Nasal cavity respiratory epithelium epithelial cell of viscerocranial mucosa (primary cell): ENCODE results near the gene JSRP1. TPM values are rescaled to one million over a fixed set of nuclear protein-coding genes. Genes with fewer than 3 reads are reported as not detected.

ENCODE experiments used
- total RNA-seq: library from RNA; depleted of rRNA; stranded (reverse); fragments of >200 nt; gene quantifications from 2 replicates; pipeline ENCODE4 v1.2.3, GENCODE V29; 2014

JSRP1 gene, protein sequence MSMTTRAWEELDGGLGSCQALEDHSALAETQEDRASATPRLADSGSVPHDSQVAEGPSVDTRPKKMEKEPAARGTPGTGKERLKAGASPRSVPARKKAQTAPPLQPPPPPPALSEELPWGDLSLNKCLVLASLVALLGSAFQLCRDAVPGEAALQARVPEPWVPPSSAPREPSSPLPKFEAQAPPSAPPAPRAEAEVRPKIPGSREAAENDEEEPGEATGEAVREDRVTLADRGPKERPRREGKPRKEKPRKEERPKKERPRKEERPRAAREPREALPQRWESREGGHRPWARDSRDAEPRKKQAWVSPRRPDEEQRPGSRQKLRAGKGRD
- total RNA-seq: not detected in 2 replicates

DNA sequence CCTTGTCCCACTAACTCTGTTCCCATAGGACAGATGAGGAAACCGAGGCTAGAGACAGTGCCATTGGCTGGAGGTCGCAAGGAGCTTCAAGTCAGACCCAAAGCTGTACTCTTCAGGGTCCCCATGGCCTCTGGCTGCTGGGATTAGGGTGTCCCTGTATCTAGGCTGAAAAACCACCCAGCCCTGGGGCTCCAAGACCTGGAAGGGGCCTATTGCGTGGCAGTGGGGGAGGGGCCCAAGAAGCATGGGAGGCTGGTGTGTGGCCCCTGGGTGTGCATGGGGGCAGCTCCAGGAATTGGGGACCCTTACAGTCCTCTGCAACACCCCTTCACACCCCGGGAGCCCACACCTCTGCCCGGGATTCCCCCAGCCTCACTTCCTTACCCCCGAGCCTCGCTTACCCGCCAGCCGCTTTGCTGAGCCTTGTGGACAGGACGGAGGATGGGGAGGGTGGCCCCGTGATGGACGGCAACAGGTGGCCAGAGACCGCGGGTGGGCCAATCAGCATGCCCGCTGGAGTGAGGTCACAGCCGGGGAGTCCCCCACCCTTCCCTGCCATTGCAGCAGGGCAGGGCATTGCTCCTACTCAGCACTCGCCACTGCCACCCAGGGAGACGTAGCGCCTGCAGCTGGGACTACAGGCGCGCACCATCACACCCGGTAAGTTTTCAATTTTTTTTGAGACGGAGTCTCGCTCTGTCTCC is at the start of gene JSRP1:
TSS of gene JSRP1 (minus strand) at position 436 of the 704 bp plus-strand sequence. CDS start 1,103 bp downstream, outside the sequence.

DNA sequence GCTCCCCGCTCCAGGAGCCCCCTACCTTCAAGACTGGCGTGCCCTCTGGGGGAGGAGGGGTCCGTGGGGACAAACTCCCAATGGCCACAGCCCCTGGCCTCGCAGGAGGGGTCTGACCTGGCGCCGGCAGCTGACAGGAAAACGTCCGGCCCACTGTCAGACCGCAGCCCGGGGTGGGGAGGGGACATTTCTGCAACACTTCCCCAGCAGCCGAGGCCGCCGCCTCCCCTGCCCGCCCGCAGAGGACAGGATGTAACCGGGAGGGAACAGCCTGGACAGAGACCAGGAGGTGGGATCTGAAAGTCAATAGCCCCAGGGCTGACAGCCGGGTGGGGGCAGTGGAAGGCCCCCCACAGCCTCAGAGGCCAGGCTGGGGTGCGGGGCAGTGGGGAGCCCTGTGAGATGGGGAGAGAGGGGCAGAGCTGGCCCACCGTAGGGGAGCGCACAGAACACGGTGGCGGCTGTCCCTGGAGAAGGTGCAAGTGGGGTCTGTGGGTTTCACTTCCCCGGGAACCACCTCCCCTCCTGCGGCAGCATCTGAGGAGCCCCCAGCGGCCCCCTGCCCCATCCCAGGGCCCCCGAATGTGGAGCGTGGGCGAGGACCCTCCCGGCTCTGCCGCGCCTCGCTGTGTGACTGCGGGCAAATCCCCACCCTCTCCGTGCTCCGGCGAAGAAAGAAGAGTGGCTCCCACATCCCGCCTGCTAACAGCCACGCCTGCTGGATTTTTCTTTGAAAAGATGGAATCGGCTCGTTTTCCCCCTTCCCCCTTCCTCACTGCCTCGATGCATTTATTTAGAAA is 26.0 kb upstream of the JSRP1 start, which contains the start of gene PEAK3:
TSS of gene PEAK3 (minus strand) at position 114 of the 800 bp plus-strand sequence. CDS start 1,244 bp downstream, outside the sequence.

DNA sequence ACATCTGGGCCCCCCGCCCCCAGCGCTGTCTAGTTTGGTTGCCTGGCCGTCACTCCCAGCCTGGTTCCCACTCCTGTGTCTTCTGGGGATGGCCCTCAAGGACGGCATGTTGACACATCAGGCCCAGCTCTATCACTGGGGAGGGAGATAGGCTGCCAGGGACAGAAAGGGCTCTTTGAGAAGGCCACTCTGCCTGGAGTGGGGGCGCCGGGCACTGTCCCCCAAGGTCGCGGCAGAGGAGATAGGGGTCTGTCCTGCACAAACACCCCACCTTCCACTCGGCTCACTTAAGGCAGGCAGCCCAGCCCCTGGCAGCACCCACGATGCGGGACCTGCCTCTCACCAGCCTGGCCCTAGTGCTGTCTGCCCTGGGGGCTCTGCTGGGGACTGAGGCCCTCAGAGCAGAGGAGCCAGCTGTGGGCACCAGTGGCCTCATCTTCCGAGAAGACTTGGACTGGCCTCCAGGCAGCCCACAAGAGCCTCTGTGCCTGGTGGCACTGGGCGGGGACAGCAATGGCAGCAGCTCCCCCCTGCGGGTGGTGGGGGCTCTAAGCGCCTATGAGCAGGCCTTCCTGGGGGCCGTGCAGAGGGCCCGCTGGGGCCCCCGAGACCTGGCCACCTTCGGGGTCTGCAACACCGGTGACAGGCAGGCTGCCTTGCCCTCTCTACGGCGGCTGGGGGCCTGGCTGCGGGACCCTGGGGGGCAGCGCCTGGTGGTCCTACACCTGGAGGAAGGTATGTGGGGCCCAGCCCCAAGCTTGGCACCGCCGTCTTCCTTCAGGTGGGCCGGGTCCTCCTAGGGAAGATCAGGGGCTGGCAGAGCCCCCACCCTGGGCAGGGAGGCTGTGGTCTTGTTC is 7.0 kb downstream of the JSRP1 start, which contains the start of gene AMH:
TSS of gene AMH (plus strand) at position 314 of the 857 bp plus-strand sequence. CDS start at position 324, 10 bp downstream.

DNA sequence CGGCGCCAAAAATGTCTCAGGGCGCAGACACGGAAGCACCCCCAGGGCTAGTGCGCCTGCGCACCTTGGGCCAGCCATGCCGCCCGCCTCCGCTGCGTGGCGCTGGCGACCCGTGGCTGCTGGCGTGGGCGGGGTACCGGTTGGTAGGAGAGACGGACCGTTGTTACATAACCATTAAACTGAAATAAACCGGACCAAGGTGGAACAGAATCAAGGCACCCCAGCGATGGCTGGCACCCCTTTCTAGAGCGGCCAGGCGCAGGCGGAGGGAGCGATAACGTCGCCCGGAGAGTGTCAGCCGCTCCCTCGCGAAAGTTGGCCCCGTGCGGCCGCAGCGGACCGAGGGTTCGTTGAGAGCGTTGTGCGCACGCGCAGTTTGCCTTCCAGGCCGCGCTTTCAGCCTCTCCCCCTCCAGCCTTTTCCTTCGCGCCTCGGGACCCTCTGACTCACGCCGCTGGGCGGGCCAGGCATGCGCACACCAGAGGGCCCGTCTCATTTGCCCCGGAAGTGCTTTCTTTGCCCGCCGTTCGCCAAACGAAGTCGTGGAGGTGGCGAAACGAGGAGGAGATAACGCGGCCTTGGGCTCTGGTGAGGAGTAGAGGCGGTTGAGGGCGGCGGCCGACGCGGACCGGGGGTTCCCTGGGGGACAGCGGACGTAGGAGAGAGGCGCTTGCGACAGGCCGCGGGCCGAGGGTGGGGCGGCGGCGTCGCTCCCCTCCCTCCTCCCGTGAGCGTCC is 19.7 kb downstream of the JSRP1 start, which contains the start of the genes PLEKHJ1 and SF3A2:
TSS of gene PLEKHJ1 (minus strand) at position 16 of the 737 bp plus-strand sequence. CDS start 81 bp downstream, outside the sequence.
TSS of gene SF3A2 (plus strand) at position 511 of the 737 bp plus-strand sequence. CDS start 6,595 bp downstream, outside the sequence.

Other genes with a start within 250 kb of the JSRP1 start
- gene BTBD2, start 240.7 kb downstream of the JSRP1 start, total RNA-seq: 16.1 and 125 TPM in 2 replicates
- gene MKNK2, start 205.2 kb downstream of the JSRP1 start, total RNA-seq: 430 and 865 TPM in 2 replicates
- gene MOB3A, start 160.1 kb downstream of the JSRP1 start, total RNA-seq: 19.1 and 49.2 TPM in 2 replicates
- 1.9 and 2.4 TPM in 2 replicates for gene IZUMO4, start 159.5 kb downstream of the JSRP1 start, total RNA-seq
- 89.2 and 208 TPM in 2 replicates for gene AP3D1, start 104.9 kb downstream of the JSRP1 start, total RNA-seq
- 4.4 and 10.1 TPM in 2 replicates for gene DOT1L, start 92.5 kb downstream of the JSRP1 start, total RNA-seq
- 45.3 and 58.1 TPM in 2 replicates for gene PLEKHJ1, start 20.1 kb downstream of the JSRP1 start, total RNA-seq
- 30.4 and 48.1 TPM in 2 replicates for gene SF3A2, start 19.6 kb downstream of the JSRP1 start, total RNA-seq
- gene AMH, start 7.1 kb downstream of the JSRP1 start, total RNA-seq: 0.34 and 0.78 TPM in 2 replicates
- not detected in 2 replicates for gene PEAK3, start 25.8 kb upstream of the JSRP1 start, total RNA-seq
- not detected in 2 replicates for gene LINGO3, start 51.7 kb upstream of the JSRP1 start, total RNA-seq
- gene LSM7, start 72.2 kb upstream of the JSRP1 start, total RNA-seq: 45.6 and 74.5 TPM in 2 replicates
- 12.6 and 34.9 TPM in 2 replicates for gene SPPL2B, start 72.3 kb upstream of the JSRP1 start, total RNA-seq
- gene TMPRSS9, start 103.8 kb upstream of the JSRP1 start, total RNA-seq: not detected in 2 replicates
- gene TIMM13, start 171.2 kb upstream of the JSRP1 start, total RNA-seq: 27.6 and 31.1 TPM in 2 replicates
- 63.9 and 69.3 TPM in 2 replicates for gene LMNB2, start 200.5 kb upstream of the JSRP1 start, total RNA-seq
- 33.1 and 53.3 TPM in 2 replicates for gene GADD45B, start 219.7 kb upstream of the JSRP1 start, total RNA-seq